Anterior cingulate cortex (tissue), 58 donors: ENCODE measurements around the gene TNFSF10.

Source experiments
- DNase-seq, 58 donors: peaks; one replicate each; lab custom pipeline; 2025; lab: John Stamatoyannopoulos, UW

Gene TNFSF10

DNA sequence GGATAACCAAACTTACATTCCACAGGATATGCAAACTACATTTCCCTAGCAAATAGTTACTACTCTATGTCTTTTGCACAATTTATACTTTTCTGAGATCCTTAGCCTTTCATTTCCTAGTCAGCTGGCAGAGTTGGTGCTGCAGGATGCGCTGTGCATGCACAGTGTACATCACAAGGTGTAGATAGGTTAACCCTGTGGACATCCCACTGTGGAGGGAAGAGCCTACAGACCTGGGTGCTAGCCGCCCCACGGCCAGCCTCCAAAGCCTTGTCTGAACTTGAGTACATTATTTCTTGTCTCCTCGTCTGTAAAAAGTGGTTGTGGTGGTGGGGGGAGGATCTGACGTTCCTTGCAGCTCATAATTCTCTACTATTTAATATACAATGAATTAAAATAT is 3.5 kb downstream of the TNFSF10 start:
- no peak for DNase-seq

DNA sequence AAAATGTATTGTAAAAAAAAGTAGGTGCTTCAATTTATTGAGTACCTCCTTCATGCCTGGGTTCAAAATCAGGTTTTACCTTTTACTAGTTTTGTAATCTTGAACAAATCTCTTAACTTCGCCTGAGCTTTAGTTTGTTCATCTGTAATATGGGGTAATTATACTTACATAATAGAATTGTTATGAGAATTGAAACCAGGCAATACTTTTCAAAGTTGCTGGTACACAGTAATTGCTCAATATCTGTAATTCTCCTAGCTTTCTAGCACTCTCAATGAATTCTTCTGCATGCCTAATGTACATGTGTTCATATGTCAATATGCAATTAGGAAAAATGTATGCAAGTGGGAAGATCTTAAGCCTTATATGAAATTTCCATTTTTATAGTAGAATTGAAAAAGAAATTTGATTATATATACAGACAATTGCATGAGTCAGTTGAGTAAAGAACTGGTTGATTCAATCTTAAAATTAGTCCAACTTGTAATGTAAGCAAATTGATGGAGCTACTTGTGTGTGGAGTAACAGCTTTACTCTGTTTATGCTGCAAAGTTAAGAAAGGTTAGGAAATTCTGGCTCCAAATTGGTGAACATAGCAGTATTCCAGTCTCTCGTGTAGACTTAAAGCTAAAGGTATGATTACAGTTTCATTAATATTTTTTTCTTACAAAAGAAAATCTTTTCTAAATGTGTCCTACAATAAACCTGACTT is 4.1 kb downstream of the TNFSF10 start:
- DNase-seq: no peak

DNA sequence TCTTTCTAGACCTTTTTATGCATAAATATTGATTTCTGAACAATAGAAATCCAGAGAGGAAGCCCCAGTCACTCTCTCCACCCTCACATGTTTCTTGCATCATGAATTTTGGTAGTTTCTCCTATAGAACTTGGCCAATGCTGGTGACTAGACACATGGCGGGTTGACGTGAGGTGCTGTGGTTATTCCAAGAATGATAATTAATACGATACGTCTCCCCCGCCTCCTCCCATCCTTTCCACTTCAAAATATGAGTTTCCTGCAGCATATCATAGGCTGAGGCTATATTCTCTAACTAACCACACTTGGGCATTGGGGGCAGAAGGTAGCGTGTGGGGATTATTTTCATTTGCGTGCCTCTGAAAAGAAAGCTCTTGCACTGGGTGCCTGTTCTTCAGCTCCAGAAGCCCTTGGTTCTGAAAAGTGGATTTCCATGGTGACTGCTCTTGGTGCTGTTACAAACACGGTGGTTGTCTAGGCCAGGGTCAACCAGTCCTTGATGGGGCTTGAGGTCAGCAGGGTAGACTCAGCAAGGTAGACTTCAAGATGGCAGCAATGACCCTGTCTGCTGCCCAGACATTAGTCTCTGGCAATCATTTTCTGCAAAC is 5.3 kb downstream of the TNFSF10 start:
- no peak for DNase-seq

DNA sequence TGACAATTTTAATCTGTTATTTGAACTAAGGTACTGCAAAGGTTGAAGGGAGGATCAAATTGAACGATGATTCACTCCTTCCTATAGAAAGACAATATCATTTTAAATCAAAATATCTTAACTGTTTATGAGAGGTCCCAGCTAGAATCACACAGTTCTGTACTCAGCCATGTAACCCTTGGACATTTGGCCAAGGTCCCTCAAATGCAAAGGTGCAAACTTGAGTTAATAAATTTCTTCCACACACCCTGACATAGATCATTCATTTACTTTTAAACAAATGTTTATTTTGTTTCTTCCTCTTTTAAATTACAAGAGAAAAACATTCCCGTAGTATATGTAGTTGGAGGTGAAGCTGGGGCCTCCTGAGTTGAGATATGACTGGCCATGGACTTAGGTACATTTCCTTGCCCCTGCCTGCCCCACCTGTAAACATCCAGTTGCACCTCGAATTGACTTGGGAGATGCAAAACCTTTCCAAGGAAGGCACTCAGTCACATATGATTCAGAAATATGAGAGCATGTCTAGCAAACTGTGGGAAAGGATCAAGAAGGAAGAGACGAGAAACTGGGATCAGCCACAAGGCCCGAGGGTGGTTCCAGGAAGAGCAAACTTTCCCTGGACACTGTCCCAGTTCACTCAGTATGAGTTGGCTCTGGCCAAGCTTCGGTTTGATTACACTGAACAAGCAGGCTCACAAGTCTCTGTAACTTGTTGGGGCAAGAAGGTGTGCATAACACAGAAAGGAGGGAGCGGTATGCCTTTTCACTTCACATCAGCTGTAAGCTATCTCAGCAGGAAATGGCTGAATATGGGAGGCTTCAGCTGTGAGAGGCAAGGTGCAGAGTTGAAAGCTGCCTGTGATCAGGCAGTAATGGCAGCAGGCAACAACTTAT is 6.7 kb downstream of the TNFSF10 start:
- peak in 1 of 58 donors; percentile 3 for DNase-seq

DNA sequence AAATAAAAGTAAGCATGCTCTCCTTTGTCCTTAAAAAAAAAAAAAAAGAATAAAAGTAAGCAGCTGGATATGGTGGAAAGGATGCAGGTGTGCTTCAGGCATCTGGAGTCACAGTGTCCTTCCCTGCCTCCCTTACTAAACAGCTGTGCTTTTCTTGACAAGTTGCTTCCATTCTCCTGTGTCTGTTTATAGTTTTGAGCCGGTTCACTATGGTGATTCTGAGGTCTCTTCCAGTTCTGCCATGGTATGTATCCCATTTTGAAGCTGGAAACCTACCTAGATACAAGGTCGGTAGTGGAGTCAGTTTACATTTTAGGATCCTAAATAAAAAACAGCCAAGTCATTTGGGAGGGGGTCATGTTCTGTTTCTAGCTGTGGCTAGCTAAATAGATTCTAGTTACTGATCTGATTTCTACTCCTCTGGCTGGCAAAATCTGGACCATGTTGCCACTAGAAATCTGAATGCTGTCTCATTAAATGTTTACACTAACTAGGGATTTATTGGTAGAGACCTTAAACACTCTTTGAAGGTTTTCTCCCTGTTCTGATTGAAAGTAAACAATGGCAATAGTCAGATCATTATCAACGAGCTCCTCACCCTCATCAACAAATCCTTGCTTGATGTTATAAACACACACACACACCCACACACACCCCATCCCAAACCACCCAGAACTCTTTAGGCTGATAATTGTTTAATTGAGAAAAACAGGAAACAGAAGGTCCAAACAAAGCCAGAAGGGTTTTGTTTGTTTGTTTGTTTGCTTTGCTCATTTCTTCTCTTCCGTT is 7.9 kb downstream of the TNFSF10 start:
- no peak for DNase-seq

DNA sequence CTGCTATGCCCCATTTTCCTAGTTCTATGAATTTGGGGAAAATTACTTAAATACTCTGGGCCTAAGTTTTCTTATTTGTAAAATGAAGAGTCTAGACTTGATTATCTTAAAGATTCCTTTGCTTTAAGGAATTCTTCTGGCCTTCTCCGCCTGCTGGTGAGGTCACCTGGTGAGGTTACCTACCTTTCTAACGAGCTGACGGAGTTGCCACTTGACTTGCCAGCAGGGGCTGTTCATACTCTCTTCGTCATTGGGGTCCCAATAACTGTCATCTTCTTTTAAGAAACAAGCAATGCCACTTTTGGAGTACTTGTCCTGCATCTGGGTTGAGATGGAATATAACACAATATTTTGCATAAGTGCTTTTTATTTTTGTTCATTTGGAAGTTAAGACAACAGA is 8.6 kb downstream of the TNFSF10 start:
- DNase-seq: no peak

DNA sequence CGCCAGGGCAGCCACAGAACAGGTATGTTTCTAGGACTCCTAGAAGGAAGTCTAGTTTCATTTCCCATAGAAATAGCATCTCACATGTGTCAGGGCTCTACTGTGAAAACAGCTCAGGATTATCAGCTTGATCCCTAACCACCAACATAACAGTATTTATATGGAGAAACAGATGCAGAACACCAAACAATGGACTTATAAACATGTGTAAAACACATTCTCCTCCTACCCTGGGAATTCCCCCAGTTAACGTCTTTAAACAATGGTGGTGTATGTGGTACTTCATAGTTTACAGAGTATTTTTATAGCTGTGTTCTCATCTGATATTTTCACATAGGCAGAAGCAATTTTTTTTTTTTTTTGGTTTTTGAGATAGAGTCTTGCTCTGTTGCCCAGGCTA is 9.7 kb downstream of the TNFSF10 start:
- DNase-seq: no peak

DNA sequence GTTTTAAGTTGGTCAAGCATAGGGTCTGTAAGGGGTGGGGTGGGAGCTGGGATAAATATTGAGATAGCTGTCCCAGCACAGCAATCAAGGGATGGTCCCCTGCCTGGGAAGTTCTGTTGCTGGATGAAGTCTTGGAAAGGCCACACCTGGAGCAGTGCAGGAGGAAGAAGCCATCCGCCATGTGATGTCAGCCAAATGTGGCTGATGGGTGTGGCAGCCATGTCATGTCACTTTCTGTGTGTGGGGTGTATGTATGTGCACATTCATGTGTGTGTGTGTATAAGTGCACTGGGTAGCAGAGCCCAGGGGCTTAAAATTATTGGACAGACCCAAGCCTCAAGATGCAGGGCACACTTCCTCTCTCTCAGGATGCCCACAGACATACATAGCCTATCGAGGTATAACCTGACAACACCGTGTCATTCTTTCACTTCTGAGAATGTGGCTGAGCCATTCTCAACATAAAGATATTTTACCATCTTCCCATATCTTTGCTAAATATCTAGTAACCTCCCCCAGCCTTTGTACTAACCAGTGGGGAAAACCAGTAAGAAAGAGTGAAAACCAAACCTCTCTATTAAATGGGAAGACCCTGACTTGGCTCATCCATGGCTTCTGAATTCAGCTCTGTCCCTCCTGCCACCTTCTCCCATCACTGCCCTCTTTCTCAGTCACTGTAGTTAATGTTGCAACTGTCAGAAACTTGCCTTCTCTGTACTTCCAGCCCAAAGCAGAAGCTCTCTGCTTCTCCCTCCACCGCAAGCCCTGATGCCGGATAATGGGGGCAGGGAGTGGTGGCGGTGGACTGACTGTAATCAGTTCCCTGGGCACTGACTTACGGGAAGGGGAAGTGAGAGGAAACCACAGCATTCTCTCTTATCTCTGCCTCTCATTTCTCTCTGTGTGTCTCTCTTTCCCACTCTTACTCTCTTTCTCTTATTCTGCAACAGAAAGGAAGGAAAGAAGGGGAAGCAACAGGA is 11.2 kb downstream of the TNFSF10 start:
- DNase-seq: peak in 30 of 58 donors; percentile 5 to 49 (median 16)

DNA sequence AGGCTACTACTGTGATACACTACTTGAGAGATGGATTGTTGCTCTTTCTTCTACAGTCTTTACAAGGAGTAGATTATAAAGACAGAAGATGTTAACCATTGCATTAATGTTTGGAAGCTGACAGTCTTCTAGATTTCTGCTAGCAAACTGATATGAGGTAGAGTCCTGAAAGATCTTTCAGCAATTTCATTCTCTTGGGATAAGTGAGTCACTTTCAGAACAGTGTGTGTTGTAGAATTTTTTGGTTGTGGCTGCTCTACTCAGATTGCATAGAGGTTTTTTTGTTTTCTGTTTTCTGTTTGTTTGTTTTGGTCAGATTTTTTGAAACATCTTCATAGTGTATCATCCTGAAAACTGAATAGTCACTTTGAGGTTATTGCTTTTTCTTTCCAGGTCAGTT is 17.1 kb downstream of the TNFSF10 start:
- no peak for DNase-seq

DNA sequence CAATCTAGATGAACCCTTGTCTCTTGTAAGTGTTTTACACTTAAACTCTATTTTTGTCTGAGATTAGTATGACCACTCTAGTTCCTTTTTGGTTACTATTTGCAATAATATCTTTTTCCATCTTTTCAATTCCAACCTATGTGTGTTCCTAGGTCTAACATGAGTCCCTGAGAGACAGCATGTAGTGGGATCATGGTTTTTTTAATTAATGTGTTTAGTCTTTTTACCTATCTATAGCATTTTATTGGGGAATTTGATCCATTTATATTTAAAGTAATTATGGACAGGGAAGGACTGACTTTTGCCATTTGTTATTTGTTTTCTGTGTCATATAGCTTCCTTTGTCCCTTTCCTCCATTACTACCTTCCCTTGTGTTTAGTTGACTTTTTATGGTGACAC is 21.7 kb downstream of the TNFSF10 start:
- no peak for DNase-seq

DNA sequence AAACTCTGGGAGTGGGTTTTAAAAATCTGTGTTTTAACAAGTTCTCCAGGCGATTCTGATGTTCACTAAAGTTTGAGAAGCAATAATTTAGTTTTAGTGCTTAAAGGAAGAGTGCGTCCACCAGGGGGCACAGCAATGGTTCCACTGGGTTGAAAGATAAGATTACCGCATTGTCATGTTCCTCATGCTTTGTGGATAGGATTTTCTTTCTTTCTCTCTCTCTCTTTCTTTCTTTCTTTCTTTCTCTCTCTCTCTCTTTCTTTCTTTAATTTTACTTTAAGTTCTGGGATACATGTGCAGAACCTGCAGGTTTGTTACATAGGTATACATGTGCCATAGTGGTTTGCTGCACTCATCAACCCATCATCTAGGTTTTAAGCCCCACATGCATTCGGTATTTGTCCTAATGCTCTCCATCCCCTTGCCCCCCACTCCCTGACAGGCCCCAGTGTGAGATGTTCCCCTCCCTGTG is 33.0 kb downstream of the TNFSF10 start:
- peak in 33 of 58 donors; percentile 0 to 71 (median 12) for DNase-seq

DNA sequence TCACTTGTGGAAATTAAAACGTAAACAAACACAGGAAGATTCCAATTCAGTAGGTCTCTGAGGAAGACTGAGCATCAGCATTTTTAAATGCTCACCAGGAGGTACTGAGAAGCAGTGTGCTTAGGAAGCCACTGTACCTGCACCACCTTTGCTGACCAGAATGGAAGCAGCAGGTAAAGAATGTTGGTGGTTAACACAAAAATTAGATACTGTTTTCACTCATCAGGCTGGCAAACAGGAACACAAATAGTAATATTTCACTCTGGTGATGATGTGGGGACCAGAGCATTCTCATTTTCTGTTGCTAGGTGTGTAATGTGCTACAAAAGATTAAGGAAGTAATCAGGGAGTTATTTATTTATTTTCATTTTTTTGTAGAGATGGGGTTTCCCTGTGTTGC is 45.1 kb downstream of the TNFSF10 start:
- DNase-seq: no peak

DNA sequence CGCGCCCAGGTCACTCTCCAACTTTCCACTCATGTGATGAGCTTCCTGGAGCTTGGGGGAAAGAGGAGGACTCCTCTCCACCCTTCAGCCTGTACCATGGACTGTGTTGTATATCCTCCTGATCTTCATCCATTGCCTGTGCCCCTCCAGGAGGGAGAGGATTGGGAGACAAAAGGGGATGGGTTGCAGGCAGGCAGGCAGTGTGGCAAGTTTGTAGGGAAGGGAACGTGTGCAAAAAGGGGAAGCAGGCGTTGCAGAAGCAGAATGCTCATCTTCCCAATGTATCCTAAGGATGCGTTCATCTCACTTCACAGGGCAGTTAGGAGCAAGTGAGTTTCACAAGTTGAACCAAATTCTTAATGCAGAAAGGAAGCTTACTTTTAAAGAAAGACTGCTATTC is 46.9 kb downstream of the TNFSF10 start:
- DNase-seq: no peak

DNA sequence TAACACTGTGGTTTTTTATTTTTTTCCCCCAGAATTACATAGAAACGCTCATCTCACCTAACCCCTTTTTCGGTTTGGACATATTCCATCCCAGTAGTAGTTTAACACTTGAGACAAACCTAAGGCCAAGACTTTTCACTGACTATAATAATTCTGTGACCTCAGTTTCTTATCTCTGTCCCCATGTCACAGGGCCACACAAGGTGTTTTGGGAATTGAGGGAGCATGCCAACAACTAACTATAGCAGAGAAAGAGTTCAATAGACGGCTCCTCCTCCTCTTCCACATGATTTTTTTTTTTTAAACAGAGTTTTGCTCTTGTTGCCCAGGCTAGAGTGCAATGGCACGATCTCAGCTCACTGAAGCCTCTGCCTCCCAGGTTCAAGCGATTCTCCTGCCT is 47.5 kb downstream of the TNFSF10 start:
- no peak for DNase-seq

DNA sequence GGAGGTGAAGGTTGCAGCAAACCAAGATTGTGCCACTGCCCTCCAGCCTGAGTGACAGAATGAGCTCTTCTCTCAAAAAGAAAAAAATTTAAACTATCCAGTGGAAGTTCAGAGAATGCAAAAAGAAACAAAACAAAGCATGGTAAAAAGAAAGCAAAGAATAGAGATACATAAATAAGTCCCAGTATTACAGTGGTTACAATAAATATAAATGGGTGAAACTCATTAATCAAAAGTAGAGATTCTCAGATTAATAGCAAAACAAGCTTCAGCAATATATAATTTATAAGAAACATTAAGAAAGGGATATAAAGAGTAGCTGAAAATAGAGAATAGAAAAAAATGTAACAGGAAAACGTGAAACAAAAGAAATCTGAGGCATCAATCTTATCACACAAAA is 51.3 kb downstream of the TNFSF10 start:
- DNase-seq: no peak

DNA sequence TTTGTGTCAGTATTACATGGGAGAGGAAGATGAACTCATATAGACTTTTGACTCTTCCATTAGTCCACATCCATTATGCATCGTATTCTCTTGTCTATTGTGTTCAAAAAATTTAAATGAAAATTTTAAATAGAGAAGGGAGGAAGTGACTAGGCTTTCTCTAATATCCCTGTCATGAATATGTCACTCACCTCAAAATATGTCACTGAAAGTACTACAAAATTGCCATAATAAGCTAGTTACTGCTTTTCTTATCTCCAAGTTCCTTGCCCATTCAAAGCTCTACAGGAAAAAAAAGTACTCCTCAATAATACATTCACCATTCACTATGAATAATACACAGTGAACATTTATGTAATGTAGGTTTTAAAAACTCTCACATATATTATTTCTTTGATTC is 52.6 kb downstream of the TNFSF10 start:
- DNase-seq: no peak

DNA sequence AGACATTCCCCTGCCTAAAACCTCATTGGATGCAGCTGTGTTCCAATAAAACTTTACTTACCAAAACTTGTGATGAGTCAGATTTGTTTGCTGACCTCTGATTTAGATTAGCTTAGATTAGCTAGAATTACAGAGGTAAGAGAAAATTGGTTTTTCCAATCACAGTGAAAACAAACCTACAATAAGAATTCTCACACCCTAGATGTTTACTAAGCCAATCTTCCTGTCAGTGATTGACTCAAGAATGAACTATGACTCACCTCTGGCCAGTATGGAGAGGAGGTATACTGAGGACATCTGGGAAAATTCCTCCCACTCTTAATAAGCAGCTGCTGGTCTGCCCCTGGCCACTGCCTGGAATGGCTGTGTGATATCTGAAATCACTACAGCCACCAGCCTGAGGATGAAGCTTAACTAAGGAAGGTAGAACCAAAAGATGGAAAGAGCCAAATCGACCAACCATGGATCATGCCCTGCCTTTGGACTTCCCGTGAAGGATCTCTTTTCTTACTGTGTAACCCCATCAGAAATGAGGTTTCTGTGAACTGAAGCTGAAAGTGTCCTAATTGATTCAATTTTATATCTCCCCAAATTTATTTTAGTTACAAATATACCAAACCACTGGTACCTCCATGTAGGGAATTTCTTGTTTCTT is 55.9 kb downstream of the TNFSF10 start:
- no peak for DNase-seq

DNA sequence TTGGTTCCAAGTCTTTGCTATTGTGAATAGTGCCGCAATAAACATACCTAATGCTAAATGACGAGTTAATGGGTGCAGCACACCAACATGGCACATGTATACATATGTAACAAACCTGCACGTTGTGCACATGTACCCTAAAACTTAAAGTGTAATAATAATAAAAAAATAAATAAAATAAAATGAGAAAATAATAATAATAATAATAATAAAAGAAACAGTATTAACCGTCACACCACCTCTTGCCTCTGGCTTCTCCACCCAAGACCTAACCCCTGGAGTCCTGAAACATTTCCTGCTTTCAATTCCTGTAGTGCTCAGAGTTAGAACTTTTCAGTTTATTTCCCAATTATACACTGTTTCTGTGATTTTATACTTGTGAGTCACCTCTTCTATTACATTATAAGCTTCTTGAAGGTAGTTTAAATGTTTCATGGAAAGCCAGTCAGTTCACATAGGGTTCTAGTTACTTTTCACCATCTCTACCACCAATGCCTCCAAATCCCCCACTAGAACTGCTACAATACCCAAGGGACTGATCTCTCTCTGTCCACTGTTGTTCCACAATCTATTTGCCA is 56.6 kb downstream of the TNFSF10 start:
- no peak for DNase-seq
